ENCODE results near the gene ST3GAL5. TPM values are rescaled to one million over a fixed set of nuclear protein-coding genes. Genes with fewer than 3 reads are reported as not detected.

ST3GAL5 gene
- total RNA-seq, 1 experiment from 2014 or later = 5.9 TPM

DNA sequence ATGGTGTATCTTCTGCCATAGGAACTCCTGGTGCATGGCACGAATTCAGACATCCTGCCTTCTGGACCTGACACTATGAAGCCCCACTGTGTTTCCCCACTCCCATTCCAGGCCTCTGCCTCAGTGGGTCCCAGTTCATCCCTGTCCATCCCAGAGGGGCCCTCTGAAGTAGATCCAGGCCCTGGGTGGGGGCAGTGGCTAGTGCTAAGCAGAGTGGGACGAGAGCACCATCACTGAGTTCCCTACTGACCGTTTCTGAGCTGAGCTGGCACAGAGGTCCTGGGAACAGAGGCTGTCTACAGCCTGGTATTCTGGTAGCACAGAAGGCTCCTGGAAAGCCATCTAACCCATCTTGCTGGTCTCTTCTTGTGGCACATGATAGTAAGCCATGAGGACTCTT, 81.0 kb downstream of the ST3GAL5 start:
- Histone ChIP-seq H3K27ac (no peak overlapping the region), H2AFZ (no peak overlapping the region), H3K9me2 (ENCODE audit: insufficient read depth) (no peaks in the 10 kb centered on the region), H3K4me2 (no peak overlapping the region), H4K20me1 (ENCODE audit: insufficient read depth) (no peaks in the 10 kb centered on the region), H3K36me3 (ENCODE audit: low read depth) (no peaks in the 10 kb centered on the region), H3K27me3 (ENCODE audit: insufficient read depth, low read depth) (no peaks in the 10 kb centered on the region), H3K4me3 (no peak overlapping the region), H3K4me1 (replicated peaks; ENCODE audit: insufficient read depth) (no peaks in the 10 kb centered on the region), H3K79me2 (ENCODE audit: low read depth) (no peaks in the 10 kb centered on the region), H3K9me3 (ENCODE audit: insufficient read depth, low read depth) (no peaks in the 10 kb centered on the region), H3F3A (ENCODE audit: insufficient read depth, low read depth) (0 out of 2 replicates have a peak, but pooled peaks cover 5% of the 10 kb centered on the region)
- intact Hi-C loops (cut with micrococcal nuclease; ENCODE audit: unreplicated experiment) = no loop called here
- ChIA-PET POLR2A (ENCODE audit: unreplicated experiment) (no interaction called here), CTCF (interaction anchor here (0.6 kb wide), 1 partner anchor 191 kb away, joined by 11 read pairs; no protein-coding TSS in a partner anchor)
- no peak for DNase-seq
- BruUV-seq (replicated peaks) = no TSS peak
- TF ChIP-seq EZH2 (IDR thresholded peaks at IDR 0.05; ENCODE audit: low read depth) = no peak
- TF ChIP-seq, protein P1, sequence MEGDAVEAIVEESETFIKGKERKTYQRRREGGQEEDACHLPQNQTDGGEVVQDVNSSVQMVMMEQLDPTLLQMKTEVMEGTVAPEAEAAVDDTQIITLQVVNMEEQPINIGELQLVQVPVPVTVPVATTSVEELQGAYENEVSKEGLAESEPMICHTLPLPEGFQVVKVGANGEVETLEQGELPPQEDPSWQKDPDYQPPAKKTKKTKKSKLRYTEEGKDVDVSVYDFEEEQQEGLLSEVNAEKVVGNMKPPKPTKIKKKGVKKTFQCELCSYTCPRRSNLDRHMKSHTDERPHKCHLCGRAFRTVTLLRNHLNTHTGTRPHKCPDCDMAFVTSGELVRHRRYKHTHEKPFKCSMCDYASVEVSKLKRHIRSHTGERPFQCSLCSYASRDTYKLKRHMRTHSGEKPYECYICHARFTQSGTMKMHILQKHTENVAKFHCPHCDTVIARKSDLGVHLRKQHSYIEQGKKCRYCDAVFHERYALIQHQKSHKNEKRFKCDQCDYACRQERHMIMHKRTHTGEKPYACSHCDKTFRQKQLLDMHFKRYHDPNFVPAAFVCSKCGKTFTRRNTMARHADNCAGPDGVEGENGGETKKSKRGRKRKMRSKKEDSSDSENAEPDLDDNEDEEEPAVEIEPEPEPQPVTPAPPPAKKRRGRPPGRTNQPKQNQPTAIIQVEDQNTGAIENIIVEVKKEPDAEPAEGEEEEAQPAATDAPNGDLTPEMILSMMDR (conservative IDR thresholded peaks at IDR 0.05) = no peak

DNA sequence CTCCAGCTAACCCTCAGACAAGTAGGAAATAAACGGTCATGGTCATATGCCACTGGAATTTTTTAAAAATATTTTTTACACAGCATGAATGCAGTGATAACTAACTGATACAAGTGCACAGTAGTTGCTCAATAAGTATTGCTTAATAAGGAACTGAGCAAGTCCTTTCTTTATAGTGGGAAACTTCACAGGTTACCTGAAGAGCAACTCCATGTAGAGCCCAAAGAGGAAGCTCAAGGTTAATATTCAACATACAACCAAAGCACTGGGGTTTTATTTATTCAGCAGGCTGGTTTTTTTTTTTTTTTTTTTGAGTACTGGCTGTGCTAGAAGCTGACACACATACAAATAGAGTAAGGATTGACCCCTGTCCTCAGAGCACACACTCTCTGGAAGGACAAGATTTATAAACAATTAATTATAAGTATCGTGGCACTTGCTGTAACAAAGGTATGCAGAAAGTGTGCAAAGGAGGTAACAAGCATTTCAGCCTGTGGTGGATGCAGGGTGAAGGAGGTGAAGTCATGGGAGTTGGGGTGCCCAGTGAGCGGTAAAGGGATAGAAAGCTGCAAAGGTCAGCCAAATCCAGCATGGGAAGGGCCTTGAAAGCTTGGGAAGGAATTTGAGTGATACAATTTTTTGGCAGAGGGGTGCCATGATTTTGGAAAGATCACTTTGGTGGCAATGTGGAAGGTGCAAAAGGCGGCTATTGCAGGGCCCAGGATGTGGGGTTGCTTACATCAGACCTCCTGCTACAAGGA, 82.3 kb downstream of the ST3GAL5 start:
- Histone ChIP-seq H3K9me3 (ENCODE audit: insufficient read depth, low read depth) (no peaks in the 10 kb centered on the region), H3K79me2 (ENCODE audit: low read depth) (no peaks in the 10 kb centered on the region), H3F3A (ENCODE audit: insufficient read depth, low read depth) (0 out of 2 replicates have a peak, but pooled peaks cover 5% of the 10 kb centered on the region), H3K4me3 (no peak overlapping the region), H3K9me2 (ENCODE audit: insufficient read depth) (no peaks in the 10 kb centered on the region), H4K20me1 (ENCODE audit: insufficient read depth) (no peaks in the 10 kb centered on the region), H3K4me1 (replicated peaks; ENCODE audit: insufficient read depth) (no peaks in the 10 kb centered on the region), H3K27me3 (ENCODE audit: insufficient read depth, low read depth) (no peaks in the 10 kb centered on the region), H2AFZ (no peak overlapping the region), H3K4me2 (no peak overlapping the region), H3K27ac (no peak overlapping the region), H3K36me3 (ENCODE audit: low read depth) (no peaks in the 10 kb centered on the region)
- BruUV-seq (replicated peaks) = no TSS peak
- ChIA-PET POLR2A (ENCODE audit: unreplicated experiment) (no interaction called here), CTCF (interaction anchor here (0.6 kb wide), 1 partner anchor 16 kb away, joined by 13 read pairs; no protein-coding TSS in a partner anchor)
- intact Hi-C loops (cut with micrococcal nuclease; ENCODE audit: unreplicated experiment) = no loop called here
- DNase-seq = peak in 1 of 2 experiments; percentile 42
- no peak for TF ChIP-seq EZH2 (IDR thresholded peaks at IDR 0.05; ENCODE audit: low read depth)
- TF ChIP-seq, protein P1 (conservative IDR thresholded peaks at IDR 0.05) = no peak

DNA sequence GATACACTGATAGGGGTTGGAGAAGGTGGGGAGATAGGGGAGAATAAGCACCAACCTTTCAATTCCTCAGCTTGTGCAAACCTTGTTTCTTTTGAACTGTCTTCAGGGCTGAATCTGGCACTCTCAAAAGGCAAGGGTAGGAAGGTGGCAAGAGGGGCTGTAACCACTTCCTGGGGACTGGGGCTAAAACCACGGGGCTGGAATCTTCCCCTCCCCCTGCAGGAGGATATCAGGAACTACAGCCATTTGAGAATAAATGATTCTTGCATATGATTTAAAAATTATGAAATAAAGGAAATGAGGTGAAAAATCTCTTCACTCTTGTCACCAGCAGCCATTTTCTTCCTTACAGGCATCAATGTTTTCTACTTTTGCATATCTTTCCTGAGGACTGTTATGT, 84.2 kb downstream of the ST3GAL5 start:
- ChIA-PET CTCF (no interaction called here), POLR2A (ENCODE audit: unreplicated experiment) (no interaction called here)
- Histone ChIP-seq H4K20me1 (ENCODE audit: insufficient read depth) (no peaks in the 10 kb centered on the region), H3K79me2 (ENCODE audit: low read depth) (no peaks in the 10 kb centered on the region), H3K4me2 (no peak overlapping the region), H3K9me3 (ENCODE audit: insufficient read depth, low read depth) (no peaks in the 10 kb centered on the region), H2AFZ (no peak overlapping the region), H3K27me3 (ENCODE audit: insufficient read depth, low read depth) (no peaks in the 10 kb centered on the region), H3K27ac (no peak overlapping the region), H3F3A (ENCODE audit: insufficient read depth, low read depth) (0 out of 2 replicates have a peak, but pooled peaks cover 5% of the 10 kb centered on the region), H3K4me3 (no peak overlapping the region), H3K9me2 (ENCODE audit: insufficient read depth) (no peaks in the 10 kb centered on the region), H3K4me1 (replicated peaks; ENCODE audit: insufficient read depth) (peaks cover 6% of the 10 kb centered on the region), H3K36me3 (ENCODE audit: low read depth) (no peaks in the 10 kb centered on the region)
- intact Hi-C loops (cut with micrococcal nuclease; ENCODE audit: unreplicated experiment) = loop anchor here (1.0 kb wide), 1 partner anchor 32 kb away; no protein-coding TSS in a partner anchor
- no peak for DNase-seq
- TF ChIP-seq, protein P1 (conservative IDR thresholded peaks at IDR 0.05) = peak; percentile 78
- TF ChIP-seq EZH2 (IDR thresholded peaks at IDR 0.05; ENCODE audit: low read depth) = no peak
- BruUV-seq (replicated peaks) = no TSS peak
